HCT116 (cell line): ENCODE measurements around the gene GAS2. TPM values are rescaled to one million over a fixed set of nuclear protein-coding genes. Genes with fewer than 3 reads are reported as not detected.

Experiments
- total RNA-seq: library from RNA; stranded (reverse); gene quantifications from one replicate; pipeline ENCODE4 v1.2.1, GENCODE V29; 2021; ENCODE audit not compliant: unreplicated experiment

Gene GAS2
- total RNA-seq, 1 experiment from 2014 or later = not detected

Other genes starting within 250 kb of the GAS2 start
- gene FANCF, start 40.8 kb upstream of the GAS2 start, total RNA-seq = 5.2 TPM
- 18.6 TPM for gene SVIP, start 163.2 kb downstream of the GAS2 start, total RNA-seq
- not detected for gene CCDC179, start 193.9 kb downstream of the GAS2 start, total RNA-seq